ENCODE results near the gene SPATA2L.
"Not testable (repeated sequence)": the region's sequence is repeated elsewhere in the genome, so short reads cannot be mapped to it uniquely, and the experiment has no call there.

Gene SPATA2L

GRCh38 chr16:89699629-89700099 lies 1.8 kb downstream of the SPATA2L start:
- H2BK12ac ChIP-seq (ENCODE audit: low read length); DNase-seq (ENCODE audit: low spot score); H4K8ac ChIP-seq (ENCODE audit: low read depth, low read length); H3K79me1 ChIP-seq (ENCODE audit: low read depth, low read length); H3K9me3 ChIP-seq (replicated peaks in 1 of 2; ENCODE audit: control insufficient read depth in 2 of 2, insufficient read depth in 1 of 2, low read depth in 1 of 2, low read length in 2 of 2); H3K14ac ChIP-seq (ENCODE audit: low read length); H3K27me3 ChIP-seq (ENCODE audit: control insufficient read depth in 3 of 3, insufficient read depth in 3 of 3, low read depth in 1 of 3, low read length in 3 of 3); H4K91ac ChIP-seq (ENCODE audit: low read depth, low read length, poor library complexity); H3K4ac ChIP-seq (ENCODE audit: low read length); H2AK5ac ChIP-seq (ENCODE audit: low read depth, low read length); H2BK120ac ChIP-seq (ENCODE audit: low read depth, low read length); H2BK15ac ChIP-seq (ENCODE audit: low read length): not testable (repeated sequence)
- Histone ChIP-seq H3K4me1 (ENCODE audit: control insufficient read depth in 2 of 2, insufficient read depth in 1 of 2, low read depth in 1 of 2, low read length in 2 of 2) (peaks cover 11 to 15% of the 10 kb centered on the region in 2 donors), H3K9ac (ENCODE audit: low read depth, low read length, poor library complexity) (peak overlapping the region; percentile 17), H3K18ac (ENCODE audit: low read length) (peak overlapping the region; percentile 4), H3K23ac (ENCODE audit: low read depth, low read length, poor library complexity) (peak overlapping the region; percentile 8), H3K4me2 (ENCODE audit: insufficient read depth, low read length, poor library complexity, severe bottlenecking) (peak overlapping the region; percentile 41), H3K36me3 (replicated peaks in 1 of 2; ENCODE audit: control insufficient read depth in 2 of 2, insufficient read depth in 2 of 2, low read length in 2 of 2) (peaks cover 11 to 44% of the 10 kb centered on the region in 2 donors), H2AFZ (ENCODE audit: low read length) (peak overlapping the region; percentile 98), H3K4me3 (ENCODE audit: low read length in 2 of 2) (peak overlapping the region; percentile 20 to 70), H3K27ac (replicated peaks; ENCODE audit: low read length) (peak overlapping the region; percentile 66), H2BK5ac (ENCODE audit: low read length) (peak overlapping the region; percentile 16)
- no CpG with 5 or more reads among the region's 18 CpGs for WGBS, 2 donors (ENCODE audit: extremely low coverage in 2 of 2, insufficient read length in 2 of 2, insufficient replicate concordance in 1 of 2)

DNA sequence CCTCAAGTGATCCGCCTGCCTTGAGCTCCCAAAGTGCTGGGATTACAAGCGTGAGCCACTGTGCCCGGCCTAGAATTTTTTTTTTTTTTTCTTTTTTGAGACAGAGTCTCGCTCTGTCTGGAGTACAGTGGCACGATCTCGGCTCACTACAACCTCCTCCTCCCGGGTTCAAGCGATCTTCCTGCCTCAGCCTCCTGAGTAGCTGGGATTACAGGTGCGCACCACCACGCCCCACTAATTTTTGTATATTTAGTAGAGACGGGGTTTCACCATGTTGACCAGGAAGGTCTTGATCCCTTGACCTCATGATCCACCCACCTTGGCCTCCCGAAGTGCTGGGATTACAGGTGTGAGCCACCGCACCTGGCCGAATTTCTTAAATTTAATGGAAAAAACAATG lies 2.8 kb downstream of the SPATA2L start:
- H3K27me3 ChIP-seq (ENCODE audit: control insufficient read depth in 3 of 3, insufficient read depth in 3 of 3, low read depth in 1 of 3, low read length in 3 of 3); H3K79me1 ChIP-seq (ENCODE audit: low read depth, low read length); H3K27ac ChIP-seq (replicated peaks; ENCODE audit: low read length); H3K14ac ChIP-seq (ENCODE audit: low read length); H3K9ac ChIP-seq (ENCODE audit: low read depth, low read length, poor library complexity); H3K4ac ChIP-seq (ENCODE audit: low read length); DNase-seq (ENCODE audit: low spot score); H2BK5ac ChIP-seq (ENCODE audit: low read length); H3K18ac ChIP-seq (ENCODE audit: low read length); H3K23ac ChIP-seq (ENCODE audit: low read depth, low read length, poor library complexity); H2BK12ac ChIP-seq (ENCODE audit: low read length); H2AFZ ChIP-seq (ENCODE audit: low read length); H4K91ac ChIP-seq (ENCODE audit: low read depth, low read length, poor library complexity); H3K4me2 ChIP-seq (ENCODE audit: insufficient read depth, low read length, poor library complexity, severe bottlenecking); H3K9me3 ChIP-seq (replicated peaks in 1 of 2; ENCODE audit: control insufficient read depth in 2 of 2, insufficient read depth in 1 of 2, low read depth in 1 of 2, low read length in 2 of 2); H2BK120ac ChIP-seq (ENCODE audit: low read depth, low read length); H2AK5ac ChIP-seq (ENCODE audit: low read depth, low read length); H2BK15ac ChIP-seq (ENCODE audit: low read length); H4K8ac ChIP-seq (ENCODE audit: low read depth, low read length); H3K4me3 ChIP-seq (ENCODE audit: low read length in 2 of 2): not testable (repeated sequence)
- H3K36me3 ChIP-seq (replicated peaks in 1 of 2; ENCODE audit: control insufficient read depth in 2 of 2, insufficient read depth in 2 of 2, low read length in 2 of 2) = peaks cover 19 to 53% of the 10 kb centered on the region in 2 donors
- peaks cover 11 to 15% of the 10 kb centered on the region in 2 donors for H3K4me1 ChIP-seq (ENCODE audit: control insufficient read depth in 2 of 2, insufficient read depth in 1 of 2, low read depth in 1 of 2, low read length in 2 of 2)
- no CpG with 5 or more reads among the region's 14 CpGs for WGBS, 2 donors (ENCODE audit: extremely low coverage in 2 of 2, insufficient read length in 2 of 2, insufficient replicate concordance in 1 of 2)

GRCh38 chr16:89697616-89698331 lies 3.7 kb downstream of the SPATA2L start:
- Histone ChIP-seq H3K27me3 (ENCODE audit: control insufficient read depth in 3 of 3, insufficient read depth in 3 of 3, low read depth in 1 of 3, low read length in 3 of 3) (no peaks in the 10 kb centered on the region), H4K91ac (ENCODE audit: low read depth, low read length, poor library complexity) (no peak overlapping the region), H2AFZ (ENCODE audit: low read length) (no peak overlapping the region), H3K4me2 (ENCODE audit: insufficient read depth, low read length, poor library complexity, severe bottlenecking) (no peak overlapping the region), H3K79me1 (ENCODE audit: low read depth, low read length) (peaks cover 7% of the 10 kb centered on the region), H3K23ac (ENCODE audit: low read depth, low read length, poor library complexity) (peak overlapping the region; percentile 43), H2BK15ac (ENCODE audit: low read length) (no peak overlapping the region), H2BK120ac (ENCODE audit: low read depth, low read length) (no peak overlapping the region), H3K4me1 (ENCODE audit: control insufficient read depth in 2 of 2, insufficient read depth in 1 of 2, low read depth in 1 of 2, low read length in 2 of 2) (peaks cover 11 to 15% of the 10 kb centered on the region in 2 donors), H3K36me3 (replicated peaks in 1 of 2; ENCODE audit: control insufficient read depth in 2 of 2, insufficient read depth in 2 of 2, low read length in 2 of 2) (peaks cover 27 to 61% of the 10 kb centered on the region in 2 donors), H2BK12ac (ENCODE audit: low read length) (no peak overlapping the region), H3K4me3 (ENCODE audit: low read length in 2 of 2) (no peak overlapping the region), H2BK5ac (ENCODE audit: low read length) (no peak overlapping the region), H3K18ac (ENCODE audit: low read length) (peak overlapping the region; percentile 28), H3K27ac (replicated peaks; ENCODE audit: low read length) (no peak overlapping the region), H3K14ac (ENCODE audit: low read length) (no peak overlapping the region), H3K9me3 (replicated peaks in 1 of 2; ENCODE audit: control insufficient read depth in 2 of 2, insufficient read depth in 1 of 2, low read depth in 1 of 2, low read length in 2 of 2) (no peaks in the 10 kb centered on the region), H3K4ac (ENCODE audit: low read length) (no peak overlapping the region), H2AK5ac (ENCODE audit: low read depth, low read length) (peak overlapping the region; percentile 43), H4K8ac (ENCODE audit: low read depth, low read length) (no peak overlapping the region), H3K9ac (ENCODE audit: low read depth, low read length, poor library complexity) (peak overlapping the region; percentile 60)
- WGBS, 2 donors (ENCODE audit: extremely low coverage in 2 of 2, insufficient read length in 2 of 2, insufficient replicate concordance in 1 of 2) = no CpG with 5 or more reads among the region's 32 CpGs
- no peak for DNase-seq (ENCODE audit: low spot score)

- peak overlapping the region; percentile 61 for H3K23ac ChIP-seq (ENCODE audit: low read depth, low read length, poor library complexity)
- H3K27me3 ChIP-seq (ENCODE audit: control insufficient read depth in 3 of 3, insufficient read depth in 3 of 3, low read depth in 1 of 3, low read length in 3 of 3) = no peaks in the 10 kb centered on the region
- H3K36me3 ChIP-seq (replicated peaks in 1 of 2; ENCODE audit: control insufficient read depth in 2 of 2, insufficient read depth in 2 of 2, low read length in 2 of 2) = peaks cover 31 to 66% of the 10 kb centered on the region in 2 donors
- H3K4me1 ChIP-seq (ENCODE audit: control insufficient read depth in 2 of 2, insufficient read depth in 1 of 2, low read depth in 1 of 2, low read length in 2 of 2) = peaks cover 10 to 15% of the 10 kb centered on the region in 2 donors
- no peak overlapping the region for H2BK120ac ChIP-seq (ENCODE audit: low read depth, low read length)
- H2BK5ac ChIP-seq (ENCODE audit: low read length) = peak overlapping the region; percentile 7
- no peak for DNase-seq (ENCODE audit: low spot score)
- H3K9ac ChIP-seq (ENCODE audit: low read depth, low read length, poor library complexity) = no peak overlapping the region
- no peak overlapping the region for H2AFZ ChIP-seq (ENCODE audit: low read length)
- no peaks in the 10 kb centered on the region for H3K9me3 ChIP-seq (replicated peaks in 1 of 2; ENCODE audit: control insufficient read depth in 2 of 2, insufficient read depth in 1 of 2, low read depth in 1 of 2, low read length in 2 of 2)
- no peak overlapping the region for H4K8ac ChIP-seq (ENCODE audit: low read depth, low read length)
- H3K27ac ChIP-seq (replicated peaks; ENCODE audit: low read length) = no peak overlapping the region
- no peak overlapping the region for H3K18ac ChIP-seq (ENCODE audit: low read length)
- no peak overlapping the region for H3K4ac ChIP-seq (ENCODE audit: low read length)
- peak overlapping the region; percentile 43 for H2AK5ac ChIP-seq (ENCODE audit: low read depth, low read length)
- no peak overlapping the region for H2BK15ac ChIP-seq (ENCODE audit: low read length)
- H3K4me2 ChIP-seq (ENCODE audit: insufficient read depth, low read length, poor library complexity, severe bottlenecking) = no peak overlapping the region
- H4K91ac ChIP-seq (ENCODE audit: low read depth, low read length, poor library complexity) = no peak overlapping the region
- no peak overlapping the region for H3K4me3 ChIP-seq (ENCODE audit: low read length in 2 of 2)
- no peak overlapping the region for H3K14ac ChIP-seq (ENCODE audit: low read length)
- no peak overlapping the region for H2BK12ac ChIP-seq (ENCODE audit: low read length)
- WGBS, 2 donors (ENCODE audit: extremely low coverage in 2 of 2, insufficient read length in 2 of 2, insufficient replicate concordance in 1 of 2) = no CpG with 5 or more reads among the region's 19 CpGs
- H3K79me1 ChIP-seq (ENCODE audit: low read depth, low read length) = peaks cover 7% of the 10 kb centered on the region
Measured at GRCh38 chr16:89697161-89697615, 4.3 kb downstream of the SPATA2L start.

Data from neuronal stem cell (in vitro differentiated cells).